D721Med (cell line): ENCODE data around the gene THOC1.

Source experiments
- DNase-seq: peaks from one replicate; pipeline ENCODE4 v3.0.0; 2011; ENCODE audit warnings: low spot score; ENCODE audit not compliant: insufficient read length
- FAIRE-seq: peaks from 2 replicates; lab custom pipeline; 2011; peaks lifted over from hg19 to GRCh38; lab: Jason Lieb, UNC
- CTCF ChIP-seq: IDR thresholded peaks from 2 replicates; pipeline ENCODE4 v1.5.1; 2012; ENCODE audit warnings: mild to moderate bottlenecking, control low read depth; ENCODE audit not compliant: insufficient read depth; ENCODE audit errors: missing control alignments

The THOC1 gene

DNA sequence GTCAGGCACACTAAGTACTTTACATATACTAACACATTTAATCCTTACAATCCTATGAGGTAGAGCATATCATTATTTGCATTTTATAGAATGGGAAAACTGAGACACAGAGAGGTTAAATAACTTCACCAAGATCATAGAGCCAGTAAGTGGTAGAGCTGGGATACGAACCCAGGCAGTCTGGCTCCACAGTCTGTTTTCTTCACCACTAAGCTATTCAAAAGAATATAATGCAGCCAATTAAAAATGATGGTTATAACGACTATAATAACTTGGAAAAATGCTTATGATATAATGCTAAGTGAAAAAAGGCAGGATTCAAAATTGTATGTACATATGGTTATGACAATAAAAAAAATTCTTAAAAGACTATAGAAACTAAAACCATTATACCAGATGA lies 7.3 kb downstream of the THOC1 start:
- FAIRE-seq, result no peak
- no peak for TF ChIP-seq CTCF
- DNase-seq, result no peak

GRCh38 chr18:255171-255570 lies 12.7 kb downstream of the THOC1 start:
- FAIRE-seq, result no peak
- TF ChIP-seq CTCF, result no peak
- no peak for DNase-seq

GRCh38 chr18:253121-253520 lies 14.7 kb downstream of the THOC1 start:
- TF ChIP-seq CTCF, result no peak
- FAIRE-seq (peak; percentile 77), DNase-seq (no peak)

GRCh38 chr18:251572-251971 lies 16.3 kb downstream of the THOC1 start:
- no peak for TF ChIP-seq CTCF
- FAIRE-seq (no peak), DNase-seq (no peak)

GRCh38 chr18:250685-251084 lies 17.2 kb downstream of the THOC1 start:
- DNase-seq, result no peak
- FAIRE-seq, result peak; percentile 99
- no peak for TF ChIP-seq CTCF

- DNase-seq (no peak), FAIRE-seq (peak; percentile 41)
- no peak for TF ChIP-seq CTCF
Observed at GRCh38 chr18:248053-248452, 19.8 kb downstream of the THOC1 start.

- no peak for FAIRE-seq
- TF ChIP-seq CTCF, result no peak
Observed at GRCh38 chr18:245282-245847, 22.5 kb downstream of the THOC1 start.

More at GRCh38 chr18:245282-245847, 22.5 kb downstream of the THOC1 start:
- no peak for DNase-seq
